GM12878 (cell line): ENCODE results near the gene TMEM272. TPM values are rescaled to one million over a fixed set of nuclear protein-coding genes. Genes with fewer than 3 reads are reported as not detected.

Experiments
- ATAC-seq: fragments of 200-7000 bp; cut with Tn5 transposase; 3 replicates; pipeline ENCODE4 v1.9.1; 2020; ENCODE audit warnings: mild to moderate bottlenecking, moderate library complexity
- BruUV-seq: library from RNA; stranded (reverse); fragments of 400-500 nt; replicated peaks from 2 replicates; lab custom pipeline; 2021; lab: Mats Ljungman, UMichigan
- CTCF ChIA-PET: fragments of 300-600 bp; sonication (Branson Sonifier 250); formaldehyde crosslinking; extraction: SDS; loops from one replicate; lab custom pipeline; 2021; ENCODE audit warnings: inconsistent platforms; lab: Yijun Ruan, JAX
- POLR2A ChIA-PET: fragments of 350-600 bp; formaldehyde crosslinking; extraction: SDS; loops from one replicate; lab custom pipeline; 2021; ENCODE audit warnings: inconsistent platforms; lab: Charles Lee
- RAD21 ChIA-PET: fragments of 300-600 bp; sonication (Branson Sonifier 250); formaldehyde crosslinking; loops from one replicate; lab custom pipeline; 2023; ENCODE audit warnings: antibody characterized with exemption; ENCODE audit not compliant: unreplicated experiment; lab: Charles Lee
- SMC1A ChIA-PET: fragments of 300-600 bp; sonication (Branson Sonifier 250); formaldehyde crosslinking; loops from one replicate; lab custom pipeline; 2023; ENCODE audit not compliant: unreplicated experiment, uncharacterized antibody; lab: Charles Lee
- DNase-seq: peaks from one replicate; pipeline ENCODE4 v3.0.0-alpha.2; 2011; ENCODE audit warnings: low read depth, low spot score
- FAIRE-seq: peaks from 3 replicates; lab custom pipeline; 2011; peaks lifted over from hg19 to GRCh38; lab: Jason Lieb, UNC
- H2AFZ ChIP-seq: 2 replicates; pipeline ENCODE4 v1.6.0; 2011; ENCODE audit warnings: low read depth, low read length, control low read depth; ENCODE audit not compliant: control insufficient read depth
- H3K27ac ChIP-seq: 2 replicates; pipeline ENCODE4 v1.5.1; 2011; ENCODE audit warnings: control low read depth; ENCODE audit not compliant: control insufficient read depth, insufficient read depth
- H3K27me3 ChIP-seq, 2 experiments: replicated peaks in 1 of 2; 2 replicates each; pipeline versions ENCODE4 v1.6.0 to v1.6.1; 2011; ENCODE audit warnings: low read length in 1 of 2; ENCODE audit not compliant: control insufficient read depth in 2 of 2, insufficient read depth in 2 of 2
- H3K36me3 ChIP-seq, 2 experiments: 2 replicates each; pipeline ENCODE4 v1.5.1; 2011; ENCODE audit warnings: low read length in 1 of 2; ENCODE audit not compliant: control insufficient read depth in 2 of 2, insufficient read depth in 2 of 2
- H3K4me1 ChIP-seq: 2 replicates; pipeline ENCODE4 v1.6.1; 2011; ENCODE audit warnings: mild to moderate bottlenecking, low read length, moderate library complexity, mixed read lengths; ENCODE audit not compliant: control insufficient read depth, insufficient read depth
- H3K4me2 ChIP-seq: 2 replicates; pipeline ENCODE4 v1.6.0; 2011; ENCODE audit warnings: control low read depth; ENCODE audit not compliant: control insufficient read depth, insufficient read depth
- H3K4me3 ChIP-seq: fragments of 200-600 bp; sonication (generic); 2 replicates; pipeline ENCODE4 v1.5.1; 2016
- H3K79me2 ChIP-seq: 2 replicates; pipeline ENCODE4 v1.6.0; 2011; ENCODE audit warnings: low read length; ENCODE audit not compliant: control insufficient read depth, insufficient read depth
- H3K9ac ChIP-seq: 2 replicates; pipeline ENCODE4 v1.8.0; 2011; ENCODE audit warnings: low read length, control low read depth, mixed read lengths; ENCODE audit not compliant: control insufficient read depth, insufficient read depth
- H3K9me3 ChIP-seq: replicated peaks from 3 replicates; pipeline ENCODE4 v1.5.1; 2011; ENCODE audit warnings: mild to moderate bottlenecking, low read length; ENCODE audit not compliant: control insufficient read depth, insufficient read depth
- H4K20me1 ChIP-seq: 2 replicates; pipeline ENCODE4 v1.6.0; 2011; ENCODE audit not compliant: control insufficient read depth, insufficient read depth
- CREB1 ChIP-seq: IDR thresholded peaks from 2 replicates; pipeline ENCODE4 v1.6.1; 2012; ENCODE audit warnings: low read depth, mild to moderate bottlenecking, inconsistent platforms
- PAX5 ChIP-seq: IDR thresholded peaks from 2 replicates; pipeline ENCODE4 v1.6.1; 2011; ENCODE audit warnings: low read depth, low read length, borderline replicate concordance
- WGBS: methylation state at CpG from one replicate; pipeline ENCODE4 v1.1.6; 2016; ENCODE audit warnings: low lambda C conversion rate; ENCODE audit not compliant: insufficient replicate concordance, insufficient coverage; ENCODE audit errors: missing lambda C conversion rate; 5-methylcytosine and 5-hydroxymethylcytosine counted together
- in situ Hi-C: fragments of 300-500 bp; cut with MboI; formaldehyde crosslinking; loops from 9 replicates; pipeline ENCODE4 v1.14.3; 2018; ENCODE audit warnings: mixed read lengths
- intact Hi-C: fragments of 100-400 bp; cut with micrococcal nuclease; formaldehyde crosslinking; loops from one replicate; pipeline ENCODE4 v1.14.2; 2022; ENCODE audit not compliant: unreplicated experiment
- polyA plus RNA-seq, 11 experiments: library from polyadenylated mRNA; depleted of rRNA in 4 of 11; unstranded in 6 of 11; stranded (reverse) in 5 of 11; fragments of >200 nt; fragmentation: Nextera tagmentation in 4 of 11; fragmentation: Illumina TruSeq in 1 of 11; extraction: Ambion mirVana in 4 of 11; extraction: Trizol in 1 of 11; gene quantifications; 1 replicate in 1 of 11; 2 replicates in 10 of 11; pipeline versions ENCODE4 v1.2.1 to v1.2.3, GENCODE V29; 2011 to 2016; ENCODE audit warnings: inconsistent platforms in 2 of 11, missing spikeins in 2 of 11, low read depth in 1 of 11
- total RNA-seq, 4 experiments: library from RNA; depleted of rRNA in 3 of 4; stranded (reverse); fragments of >200 nt in 3 of 4; fragmentation: Illumina TruSeq in 1 of 4; extraction: Trizol in 1 of 4; gene quantifications; 2 replicates each; pipeline versions ENCODE4 v1.2.1 to v1.2.3, GENCODE V29; 2013 to 2021
- TF ChIP-seq, protein P1 (sequence below): IDR thresholded peaks from 2 replicates; pipeline ENCODE4 v1.6.1; 2011; ENCODE audit warnings: borderline replicate concordance, low read depth, mild to moderate bottlenecking, moderate library complexity, mixed read lengths, low read length; ENCODE audit not compliant: insufficient read depth; ENCODE audit errors: extremely low read length

The TMEM272 gene
- total and polyA plus RNA-seq, 10 of the 15 experiments (the other 5 are each of a cell fraction or from before 2014, with no cell fraction given) = 0.01 to 0.04 TPM; not detected in 8

- ChIA-PET CTCF (interaction anchor here (0.8 to 8.9 kb wide), 15 partner anchors 8 to 670 kb away, joined by 3 to 152 read pairs (median 8); no protein-coding TSS in a partner anchor), POLR2A (interaction anchor here (0.7 to 1.8 kb wide), 4 partner anchors 9 to 375 kb away, joined by 3 to 7 read pairs (median 4); no protein-coding TSS in a partner anchor), SMC1A (interaction anchor here (0.7 to 7.2 kb wide), 23 partner anchors 8 to 670 kb away, joined by 3 to 71 read pairs (median 5); partner anchors contain the start of gene INTS6), RAD21 (interaction anchor here (0.8 to 10.2 kb wide), 14 partner anchors 8 to 670 kb away, joined by 3 to 104 read pairs (median 8); partner anchors contain the start of gene INTS6)
- FAIRE-seq (no peak), DNase-seq (no peak), ATAC-seq (peak; percentile 23)
- H3K27me3 ChIP-seq = no peaks in the 10 kb centered on the region
- BruUV-seq = no TSS peak
- no peak overlapping the region; the same call in 1 of the 2 replicates for H2AFZ ChIP-seq
- peaks cover 27% of the 10 kb centered on the region for H3K4me1 ChIP-seq
- 26% methylated on average over 4 of the region's 4 CpGs for WGBS
- H3K27ac ChIP-seq = no peak overlapping the region
- TF ChIP-seq CREB1 (no peak), PAX5 (peak; percentile 49; the same call in 1 of the 2 replicates)
- TF ChIP-seq, protein P1, sequence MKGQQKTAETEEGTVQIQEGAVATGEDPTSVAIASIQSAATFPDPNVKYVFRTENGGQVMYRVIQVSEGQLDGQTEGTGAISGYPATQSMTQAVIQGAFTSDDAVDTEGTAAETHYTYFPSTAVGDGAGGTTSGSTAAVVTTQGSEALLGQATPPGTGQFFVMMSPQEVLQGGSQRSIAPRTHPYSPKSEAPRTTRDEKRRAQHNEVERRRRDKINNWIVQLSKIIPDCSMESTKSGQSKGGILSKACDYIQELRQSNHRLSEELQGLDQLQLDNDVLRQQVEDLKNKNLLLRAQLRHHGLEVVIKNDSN = peak; percentile 66
- no peaks in the 10 kb centered on the region for H3K79me2 ChIP-seq
- H3K9me3 ChIP-seq = no peaks in the 10 kb centered on the region
- in situ Hi-C loops = loop anchor here (5.0 kb wide), 2 partner anchors 353 to 673 kb away; no protein-coding TSS in a partner anchor
- no peaks in the 10 kb centered on the region for H4K20me1 ChIP-seq
- no peak overlapping the region for H3K9ac ChIP-seq
- no peak overlapping the region for H3K4me2 ChIP-seq
- H3K4me3 ChIP-seq = no peak overlapping the region
- H3K36me3 ChIP-seq = no peaks in the 10 kb centered on the region
- intact Hi-C loops = loop anchor here (2.0 to 5.0 kb wide), 2 partner anchors 210 to 508 kb away; partner anchors contain the start of gene WDFY2
These were observed 50.0 kb downstream of the TMEM272 start for GRCh38 chr13:51794964-51795363.
